DOHH2 (cell line): ENCODE measurements around the gene PTGIS.

Source experiments
- H3F3A ChIP-seq: fragments of 200-600 bp; sonication (generic), shearing (Covaris generic); 2 replicates; pipeline ENCODE4 v1.6.0; 2016; ENCODE audit warnings: antibody characterized with exemption, mild to moderate bottlenecking; ENCODE audit not compliant: control insufficient read depth, insufficient read depth
- H3K27ac ChIP-seq: fragments of 200-600 bp; sonication (generic); 2 replicates; pipeline ENCODE4 v1.5.1; 2014; ENCODE audit warnings: low read depth, mild to moderate bottlenecking, low read length, moderate library complexity
- H3K27me3 ChIP-seq: fragments of 200-600 bp; sonication (generic); 2 replicates; pipeline ENCODE4 v1.6.1; 2014; ENCODE audit warnings: mild to moderate bottlenecking, low read length, mixed read lengths; ENCODE audit not compliant: control insufficient read depth
- H3K36me3 ChIP-seq: fragments of 200-600 bp; sonication (generic); 2 replicates; pipeline ENCODE4 v1.6.1; 2014; ENCODE audit warnings: mild to moderate bottlenecking, low read length, moderate library complexity, mixed read lengths; ENCODE audit not compliant: control insufficient read depth
- H3K4me1 ChIP-seq: fragments of 200-600 bp; sonication (generic); 2 replicates; pipeline ENCODE4 v1.6.1; 2014; ENCODE audit warnings: mild to moderate bottlenecking, low read length, mixed read lengths; ENCODE audit not compliant: control insufficient read depth
- H3K4me2 ChIP-seq: fragments of 200-600 bp; sonication (generic); 2 replicates; pipeline ENCODE4 v1.6.0; 2014; ENCODE audit warnings: mild to moderate bottlenecking, low read length, moderate library complexity
- H3K4me3 ChIP-seq: fragments of 200-600 bp; sonication (generic); 2 replicates; pipeline ENCODE4 v1.5.1; 2014; ENCODE audit warnings: mild to moderate bottlenecking, low read length, mixed read lengths
- H3K79me2 ChIP-seq: fragments of 200-600 bp; sonication (generic); 2 replicates; pipeline ENCODE4 v1.6.1; 2014; ENCODE audit warnings: mild to moderate bottlenecking, low read length, mixed read lengths; ENCODE audit not compliant: control insufficient read depth
- H3K9me2 ChIP-seq: fragments of 200-600 bp; sonication (generic); replicated peaks from 2 replicates; pipeline ENCODE4 v1.6.1; 2014; ENCODE audit warnings: mild to moderate bottlenecking, low read length, mixed read lengths; ENCODE audit not compliant: control insufficient read depth
- H3K9me3 ChIP-seq: fragments of 200-600 bp; sonication (generic); 2 replicates; pipeline ENCODE4 v1.6.1; 2014; ENCODE audit warnings: antibody characterized with exemption, low read length, mixed read lengths; ENCODE audit not compliant: control insufficient read depth, insufficient read depth
- H4K20me1 ChIP-seq: fragments of 200-600 bp; sonication (generic); 2 replicates; pipeline ENCODE4 v1.6.0; 2014; ENCODE audit warnings: low read depth, mild to moderate bottlenecking, antibody characterized with exemption, low read length, moderate library complexity; ENCODE audit not compliant: control insufficient read depth, insufficient read depth
- EZH2phosphoT487 ChIP-seq: fragments of 200-600 bp; sonication (generic); IDR thresholded peaks from 2 replicates; pipeline ENCODE4 v1.6.1; 2017; ENCODE audit warnings: borderline replicate concordance, mild to moderate bottlenecking, antibody characterized with exemption, low read length, moderate library complexity, mixed read lengths
- TF ChIP-seq, protein P1 (sequence below): fragments of 200-600 bp; sonication (generic); IDR thresholded peaks from one replicate; pipeline ENCODE4 v1.5.1; 2014; ENCODE audit warnings: antibody characterized with exemption, mild to moderate bottlenecking, low read depth, low read length; ENCODE audit not compliant: poor library complexity, severe bottlenecking

The PTGIS gene

DNA sequence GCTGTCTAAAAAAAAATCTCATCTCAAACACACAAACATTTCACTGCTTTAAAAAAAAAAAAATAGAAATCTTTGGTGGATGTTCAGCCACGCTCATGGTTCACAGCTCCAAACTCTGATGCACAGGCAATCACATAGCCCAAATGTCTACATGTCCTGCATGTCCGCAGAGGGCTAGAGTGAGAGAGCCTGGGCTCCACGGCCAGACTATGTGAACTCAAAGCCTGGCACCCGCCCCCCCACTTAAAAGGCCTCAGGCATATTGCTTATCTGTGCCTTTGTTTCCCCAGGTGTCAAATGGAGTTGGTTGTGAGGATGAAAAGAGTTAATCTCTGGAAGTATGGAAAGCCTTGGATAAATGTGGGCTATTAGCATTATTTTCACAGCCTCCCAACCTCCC, 10.5 kb upstream of the PTGIS start:
- no peak overlapping the region for H3K4me3 ChIP-seq
- no peaks in the 10 kb centered on the region for H3K9me2 ChIP-seq
- H3K79me2 ChIP-seq, result no peaks in the 10 kb centered on the region
- H3K9me3 ChIP-seq, result no peaks in the 10 kb centered on the region
- no peak overlapping the region for H3K4me2 ChIP-seq
- no peak overlapping the region for H3K27ac ChIP-seq
- no peaks in the 10 kb centered on the region for H3K36me3 ChIP-seq
- TF ChIP-seq EZH2phosphoT487, result no peak
- TF ChIP-seq, protein P1, sequence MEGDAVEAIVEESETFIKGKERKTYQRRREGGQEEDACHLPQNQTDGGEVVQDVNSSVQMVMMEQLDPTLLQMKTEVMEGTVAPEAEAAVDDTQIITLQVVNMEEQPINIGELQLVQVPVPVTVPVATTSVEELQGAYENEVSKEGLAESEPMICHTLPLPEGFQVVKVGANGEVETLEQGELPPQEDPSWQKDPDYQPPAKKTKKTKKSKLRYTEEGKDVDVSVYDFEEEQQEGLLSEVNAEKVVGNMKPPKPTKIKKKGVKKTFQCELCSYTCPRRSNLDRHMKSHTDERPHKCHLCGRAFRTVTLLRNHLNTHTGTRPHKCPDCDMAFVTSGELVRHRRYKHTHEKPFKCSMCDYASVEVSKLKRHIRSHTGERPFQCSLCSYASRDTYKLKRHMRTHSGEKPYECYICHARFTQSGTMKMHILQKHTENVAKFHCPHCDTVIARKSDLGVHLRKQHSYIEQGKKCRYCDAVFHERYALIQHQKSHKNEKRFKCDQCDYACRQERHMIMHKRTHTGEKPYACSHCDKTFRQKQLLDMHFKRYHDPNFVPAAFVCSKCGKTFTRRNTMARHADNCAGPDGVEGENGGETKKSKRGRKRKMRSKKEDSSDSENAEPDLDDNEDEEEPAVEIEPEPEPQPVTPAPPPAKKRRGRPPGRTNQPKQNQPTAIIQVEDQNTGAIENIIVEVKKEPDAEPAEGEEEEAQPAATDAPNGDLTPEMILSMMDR, result no peak
- no peaks in the 10 kb centered on the region for H3F3A ChIP-seq
- H3K4me1 ChIP-seq, result no peaks in the 10 kb centered on the region
- H4K20me1 ChIP-seq, result no peaks in the 10 kb centered on the region
- H3K27me3 ChIP-seq, result peaks cover 27% of the 10 kb centered on the region

DNA sequence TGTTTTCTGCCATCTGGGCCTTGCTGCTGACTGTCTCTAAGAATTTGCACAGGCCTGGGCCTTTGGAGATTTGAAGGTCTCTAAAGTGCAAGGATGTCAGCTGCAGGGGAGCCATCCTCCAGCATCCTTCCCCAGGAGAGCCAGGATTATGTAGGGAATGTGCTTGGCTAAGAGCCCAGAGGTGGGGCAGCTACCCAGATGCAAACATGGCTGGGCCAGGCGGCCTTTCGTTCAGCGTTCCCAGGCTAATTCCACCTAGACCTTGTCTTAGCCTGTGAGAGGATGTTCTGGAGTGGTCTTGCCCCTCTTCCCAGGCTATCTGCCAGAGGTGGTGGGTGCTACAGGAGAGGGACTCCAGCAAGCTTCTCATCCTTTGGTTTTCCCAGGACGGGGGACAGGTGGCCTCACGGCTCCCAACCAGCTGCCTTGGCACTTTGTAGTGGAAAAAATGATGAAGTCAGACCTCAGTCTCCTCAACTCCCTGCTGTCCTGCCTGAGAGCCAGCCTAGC, 7.7 kb upstream of the PTGIS start:
- H3K4me1 ChIP-seq, result no peaks in the 10 kb centered on the region
- no peak overlapping the region for H3K27ac ChIP-seq
- no peaks in the 10 kb centered on the region for H3F3A ChIP-seq
- no peaks in the 10 kb centered on the region for H3K9me2 ChIP-seq
- no peaks in the 10 kb centered on the region for H3K36me3 ChIP-seq
- peaks cover 48% of the 10 kb centered on the region for H3K27me3 ChIP-seq
- H3K79me2 ChIP-seq, result no peaks in the 10 kb centered on the region
- no peaks in the 10 kb centered on the region for H4K20me1 ChIP-seq
- H3K4me3 ChIP-seq, result no peak overlapping the region
- no peak overlapping the region for H3K4me2 ChIP-seq
- H3K9me3 ChIP-seq, result no peaks in the 10 kb centered on the region
- TF ChIP-seq, protein P1, result no peak
- TF ChIP-seq EZH2phosphoT487, result no peak

DNA sequence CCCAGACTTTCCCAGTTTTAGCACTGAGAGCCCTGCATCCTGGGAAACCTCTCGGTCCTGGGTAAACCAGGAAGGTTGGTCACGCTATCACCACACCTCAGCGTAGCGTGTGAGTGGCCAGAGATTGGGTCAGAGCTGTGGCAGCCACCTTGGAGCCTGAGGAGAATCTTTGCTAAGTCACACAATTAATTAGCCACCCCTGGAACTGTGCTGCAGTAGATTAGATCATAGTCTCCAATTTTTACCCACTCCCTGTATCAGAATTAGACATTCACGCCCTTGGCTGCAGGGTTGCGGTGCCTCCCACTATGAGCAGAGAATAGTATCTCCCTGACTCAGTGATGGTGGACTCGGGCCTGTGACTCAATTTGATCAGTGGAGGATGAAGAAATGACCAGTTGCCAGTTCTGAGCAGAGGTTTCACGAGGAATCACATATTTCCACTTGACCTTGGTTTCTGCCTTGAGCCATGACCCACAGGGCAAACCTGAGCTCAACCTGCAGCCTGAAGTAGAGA, 6.0 kb upstream of the PTGIS start:
- H3K27ac ChIP-seq, result no peak overlapping the region
- H3K4me2 ChIP-seq, result no peak overlapping the region
- no peaks in the 10 kb centered on the region for H3K36me3 ChIP-seq
- no peaks in the 10 kb centered on the region for H4K20me1 ChIP-seq
- TF ChIP-seq, protein P1, result no peak
- no peak for TF ChIP-seq EZH2phosphoT487
- H3K9me3 ChIP-seq, result no peaks in the 10 kb centered on the region
- no peaks in the 10 kb centered on the region for H3K79me2 ChIP-seq
- H3K9me2 ChIP-seq, result no peaks in the 10 kb centered on the region
- H3F3A ChIP-seq, result no peaks in the 10 kb centered on the region
- no peak overlapping the region for H3K4me3 ChIP-seq
- H3K4me1 ChIP-seq, result no peaks in the 10 kb centered on the region
- peaks cover 47% of the 10 kb centered on the region for H3K27me3 ChIP-seq
